ENCODE measurements around the gene CST7. TPM values are rescaled to one million over a fixed set of nuclear protein-coding genes. Genes with fewer than 3 reads are reported as not detected.
A peak's percentile ranks its signal among the peaks of the same experiment; 100 is the strongest.

CST7 gene
- total and polyA plus RNA-seq, 2 of the 13 experiments (the other 11 are each of a cell fraction or from before 2014, with no cell fraction given): not detected

DNA sequence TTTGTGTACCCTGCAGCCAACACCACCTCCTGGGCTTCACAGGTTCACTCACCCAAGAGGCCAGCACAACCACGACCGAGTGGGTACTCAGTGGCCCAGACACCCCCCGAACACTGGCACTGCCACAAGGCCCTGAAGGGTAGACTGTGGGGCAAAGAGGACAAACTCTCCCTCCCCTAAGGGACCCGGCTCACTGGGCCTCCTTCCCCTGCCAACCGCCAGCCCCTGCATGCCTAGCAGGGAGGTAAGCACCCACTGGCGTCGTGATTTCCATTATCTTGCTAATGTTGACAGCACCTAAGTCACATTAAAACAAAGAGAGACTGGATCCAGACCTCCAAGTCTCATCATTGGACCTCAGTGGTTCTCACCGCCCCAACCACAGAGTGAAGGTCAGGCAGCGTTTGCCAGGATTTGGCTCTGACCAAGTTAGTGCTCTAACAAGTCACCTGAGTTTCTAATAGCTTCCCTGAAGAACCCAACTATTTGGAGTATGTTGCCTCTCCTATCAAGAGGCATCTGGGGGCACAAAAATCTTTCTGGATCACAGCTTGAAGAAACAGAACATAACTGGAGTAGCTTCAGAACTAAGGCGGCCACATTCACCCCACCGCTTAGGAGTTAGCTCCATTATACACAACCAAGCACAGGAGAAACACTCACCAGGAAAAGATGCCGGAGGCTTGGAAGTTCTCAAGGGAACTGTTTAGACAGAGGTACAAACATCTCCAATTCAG is 57.5 kb downstream of the CST7 start:
- no peaks in the 10 kb centered on the region for H3K9me3 ChIP-seq (ENCODE audit: low read length)
- BruUV-seq (replicated peaks): TSS peak; percentile 44
- peaks cover 0 to 3% of the 10 kb centered on the region in 2 experiments; a peak in 3 of 5 replicates for H3K36me3 ChIP-seq (replicated peaks in 1 of 2; ENCODE audit: control insufficient read depth in 1 of 2, insufficient read depth in 2 of 2, low read length in 2 of 2)
- H2AFZ ChIP-seq (ENCODE audit: low read length): no peak overlapping the region
- no peaks in the 10 kb centered on the region for H3K4me1 ChIP-seq (ENCODE audit: insufficient read depth, low read length)
- H3K4me2 ChIP-seq (ENCODE audit: low read depth, low read length): no peak overlapping the region
- 0 out of 5 replicates have a peak, but pooled peaks cover 0 to 5% of the 10 kb centered on the region in 2 experiments for H3K27me3 ChIP-seq (ENCODE audit: control insufficient read depth in 1 of 2, insufficient read depth in 2 of 2, low read length in 2 of 2)
- ChIA-PET CTCF (ENCODE audit: low intra/inter-chr PET ratio, low total read pairs) (no interaction called here), POLR2A (interaction anchor here (0.5 kb wide), 1 partner anchor 182 kb away, joined by 4 read pairs; no protein-coding TSS in a partner anchor)
- in situ Hi-C loops (cut with HindIII; ENCODE audit: extremely low pct_ligation_motif_present, low pct_unique_long_range_greater_than_20kb) (no loop called here), intact Hi-C loops (cut with micrococcal nuclease; ENCODE audit: unreplicated experiment) (no loop called here)
- no peak overlapping the region for H3K4me3 ChIP-seq (replicated peaks in 1 of 3; ENCODE audit: insufficient read depth in 1 of 3, low read depth in 2 of 3, low read length in 3 of 3)
- no peaks in the 10 kb centered on the region for H3K79me2 ChIP-seq (ENCODE audit: insufficient read depth, low read length)
- 63% methylated on average over 11 of the region's 12 CpGs for WGBS (ENCODE audit: low lambda C conversion rate)
- DNase-seq (ENCODE audit: low spot score): no peak
- no peaks in the 10 kb centered on the region for H4K20me1 ChIP-seq (ENCODE audit: insufficient read depth, low read length)
- no peak for FAIRE-seq
- H3K27ac ChIP-seq (ENCODE audit: extremely low read length, insufficient read depth, low read length): no peak overlapping the region
- no peak for ATAC-seq
- H3K9ac ChIP-seq (ENCODE audit: insufficient read depth, low read depth, low read length): no peak overlapping the region
- TF ChIP-seq STAG1 (CRISPR knock-in tag; IDR thresholded peaks at IDR 0.05): no peak
- no peak for TF ChIP-seq ZNF331 (CRISPR knock-in tag; IDR thresholded peaks at IDR 0.05)
- TF ChIP-seq ZNF782 (CRISPR knock-in tag; IDR thresholded peaks at IDR 0.05; ENCODE audit: borderline replicate concordance): no peak
- no peak for TF ChIP-seq TERF1 (CRISPR knock-in tag; IDR thresholded peaks at IDR 0.05)
- no peak for TF ChIP-seq HNF4G (IDR thresholded peaks at IDR 0.05; ENCODE audit: borderline replicate concordance, low read depth, low read length)
- TF ChIP-seq HNF4G (CRISPR knock-in tag; IDR thresholded peaks at IDR 0.05; ENCODE audit: borderline replicate concordance, low read depth): no peak
- no peak for TF ChIP-seq FOSL2 (CRISPR knock-in tag; IDR thresholded peaks at IDR 0.05)
- TF ChIP-seq, protein P1, sequence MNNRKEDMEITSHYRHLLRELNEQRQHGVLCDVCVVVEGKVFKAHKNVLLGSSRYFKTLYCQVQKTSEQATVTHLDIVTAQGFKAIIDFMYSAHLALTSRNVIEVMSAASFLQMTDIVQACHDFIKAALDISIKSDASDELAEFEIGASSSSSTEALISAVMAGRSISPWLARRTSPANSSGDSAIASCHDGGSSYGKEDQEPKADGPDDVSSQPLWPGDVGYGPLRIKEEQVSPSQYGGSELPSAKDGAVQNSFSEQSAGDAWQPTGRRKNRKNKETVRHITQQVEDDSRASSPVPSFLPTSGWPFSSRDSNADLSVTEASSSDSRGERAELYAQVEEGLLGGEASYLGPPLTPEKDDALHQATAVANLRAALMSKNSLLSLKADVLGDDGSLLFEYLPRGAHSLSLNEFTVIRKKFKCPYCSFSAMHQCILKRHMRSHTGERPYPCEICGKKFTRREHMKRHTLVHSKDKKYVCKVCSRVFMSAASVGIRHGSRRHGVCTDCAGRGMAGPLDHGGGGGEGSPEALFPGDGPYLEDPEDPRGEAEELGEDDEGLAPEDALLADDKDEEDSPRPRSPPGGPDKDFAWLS (CRISPR knock-in tag; IDR thresholded peaks at IDR 0.05; ENCODE audit: borderline replicate concordance): no peak
- no peak for TF ChIP-seq ZNF180 (CRISPR knock-in tag; IDR thresholded peaks at IDR 0.05; ENCODE audit: borderline replicate concordance, low read depth)
- TF ChIP-seq, protein P2, sequence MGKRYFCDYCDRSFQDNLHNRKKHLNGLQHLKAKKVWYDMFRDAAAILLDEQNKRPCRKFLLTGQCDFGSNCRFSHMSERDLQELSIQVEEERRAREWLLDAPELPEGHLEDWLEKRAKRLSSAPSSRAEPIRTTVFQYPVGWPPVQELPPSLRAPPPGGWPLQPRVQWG (CRISPR knock-in tag; IDR thresholded peaks at IDR 0.05; ENCODE audit: borderline replicate concordance, low read depth): no peak
- TF ChIP-seq MBNL3 (CRISPR knock-in tag; conservative IDR thresholded peaks at IDR 0.05): no peak
- TF ChIP-seq ZNF768 (CRISPR knock-in tag; IDR thresholded peaks at IDR 0.05): no peak
- TF ChIP-seq ZNF160 (CRISPR knock-in tag; IDR thresholded peaks at IDR 0.05): no peak
- TF ChIP-seq ETV6 (CRISPR knock-in tag; conservative IDR thresholded peaks at IDR 0.05): no peak
- TF ChIP-seq MTF2 (CRISPR knock-in tag; IDR thresholded peaks at IDR 0.05; ENCODE audit: borderline replicate concordance): no peak

Measured in HepG2 (cell line).